Measurements from ENCODE around the gene ANKRD24. TPM values are rescaled to one million over a fixed set of nuclear protein-coding genes. Genes with fewer than 3 reads are reported as not detected.
A peak's percentile ranks its signal among the peaks of the same experiment; 100 is the strongest.

ANKRD24 gene
- total RNA-seq, 1 experiment from 2014 or later: 0.76 TPM

- Mint-ChIP-seq H3K27me3 (ENCODE audit: unreplicated experiment) (peaks cover 61% of the 10 kb centered on the region), H3K4me1 (ENCODE audit: low read depth, unreplicated experiment) (peaks cover 12% of the 10 kb centered on the region), H3K27ac (ENCODE audit: unreplicated experiment) (no peak overlapping the region), H3K4me3 (ENCODE audit: low read depth, unreplicated experiment) (no peak overlapping the region), H3K36me3 (ENCODE audit: insufficient read depth, unreplicated experiment) (peaks cover 10% of the 10 kb centered on the region), H3K9me3 (ENCODE audit: low read depth, unreplicated experiment) (peaks cover 7% of the 10 kb centered on the region)
- no peak for TF ChIP-seq CTCF (IDR thresholded peaks at IDR 0.05; ENCODE audit: unreplicated experiment)
- intact Hi-C loops (cut with micrococcal nuclease; ENCODE audit: unreplicated experiment): no loop called here
- DNase-seq: no peak
- no TSS peak for BruUV-seq (replicated peaks)
- CTCF ChIA-PET: no interaction called here
Measured at GRCh38 chr19:4194353-4194752, 11.9 kb downstream of the ANKRD24 start.

GRCh38 chr19:4196009-4196408, 13.5 kb downstream of the ANKRD24 start:
- Mint-ChIP-seq H3K36me3 (ENCODE audit: insufficient read depth, unreplicated experiment) (peaks cover 10% of the 10 kb centered on the region), H3K4me3 (ENCODE audit: low read depth, unreplicated experiment) (no peak overlapping the region), H3K4me1 (ENCODE audit: low read depth, unreplicated experiment) (peaks cover 12% of the 10 kb centered on the region), H3K9me3 (ENCODE audit: low read depth, unreplicated experiment) (peaks cover 7% of the 10 kb centered on the region), H3K27ac (ENCODE audit: unreplicated experiment) (no peak overlapping the region), H3K27me3 (ENCODE audit: unreplicated experiment) (peaks cover 78% of the 10 kb centered on the region)
- TF ChIP-seq CTCF (IDR thresholded peaks at IDR 0.05; ENCODE audit: unreplicated experiment): no peak
- CTCF ChIA-PET: no interaction called here
- no TSS peak for BruUV-seq (replicated peaks)
- intact Hi-C loops (cut with micrococcal nuclease; ENCODE audit: unreplicated experiment): no loop called here
- no peak for DNase-seq

GRCh38 chr19:4196587-4197148, 14.2 kb downstream of the ANKRD24 start:
- H3K27ac Mint-ChIP-seq (ENCODE audit: unreplicated experiment): no peak overlapping the region
- CTCF ChIA-PET: no interaction called here
- no peak for TF ChIP-seq CTCF (IDR thresholded peaks at IDR 0.05; ENCODE audit: unreplicated experiment)
- no peak for DNase-seq
- no TSS peak for BruUV-seq (replicated peaks)
- peaks cover 12% of the 10 kb centered on the region for H3K4me1 Mint-ChIP-seq (ENCODE audit: low read depth, unreplicated experiment)
- intact Hi-C loops (cut with micrococcal nuclease; ENCODE audit: unreplicated experiment): no loop called here
- peaks cover 10% of the 10 kb centered on the region for H3K36me3 Mint-ChIP-seq (ENCODE audit: insufficient read depth, unreplicated experiment)
- peaks cover 7% of the 10 kb centered on the region for H3K9me3 Mint-ChIP-seq (ENCODE audit: low read depth, unreplicated experiment)
- H3K27me3 Mint-ChIP-seq (ENCODE audit: unreplicated experiment): peaks cover 84% of the 10 kb centered on the region
- H3K4me3 Mint-ChIP-seq (ENCODE audit: low read depth, unreplicated experiment): peak overlapping the region; percentile 52

GRCh38 chr19:4197228-4197624, 14.7 kb downstream of the ANKRD24 start:
- TF ChIP-seq CTCF (IDR thresholded peaks at IDR 0.05; ENCODE audit: unreplicated experiment): no peak
- H3K27me3 Mint-ChIP-seq (ENCODE audit: unreplicated experiment): peaks cover 90% of the 10 kb centered on the region
- H3K9me3 Mint-ChIP-seq (ENCODE audit: low read depth, unreplicated experiment): peaks cover 7% of the 10 kb centered on the region
- peaks cover 10% of the 10 kb centered on the region for H3K36me3 Mint-ChIP-seq (ENCODE audit: insufficient read depth, unreplicated experiment)
- H3K4me3 Mint-ChIP-seq (ENCODE audit: low read depth, unreplicated experiment): peak overlapping the region; percentile 52
- intact Hi-C loops (cut with micrococcal nuclease; ENCODE audit: unreplicated experiment): no loop called here
- peak overlapping the region; percentile 72 for H3K27ac Mint-ChIP-seq (ENCODE audit: unreplicated experiment)
- DNase-seq: no peak
- BruUV-seq (replicated peaks): no TSS peak
- H3K4me1 Mint-ChIP-seq (ENCODE audit: low read depth, unreplicated experiment): peaks cover 12% of the 10 kb centered on the region
- CTCF ChIA-PET: no interaction called here
